ENCODE data around the gene TIPARP.

Gene TIPARP

GRCh38 chr3:156742401-156742800 is 68.0 kb downstream of the TIPARP start:
- no peak for DNase-seq

GRCh38 chr3:156743859-156744258 is 69.5 kb downstream of the TIPARP start:
- no peak for DNase-seq

GRCh38 chr3:156744631-156745030 is 70.2 kb downstream of the TIPARP start:
- DNase-seq: no peak

- no peak for DNase-seq
These were observed 71.4 kb downstream of the TIPARP start for GRCh38 chr3:156745766-156746165.

- no peak for DNase-seq
These were observed 72.7 kb downstream of the TIPARP start for GRCh38 chr3:156747046-156747445.

- no peak for DNase-seq
These were observed 74.9 kb downstream of the TIPARP start for GRCh38 chr3:156749244-156749643.

GRCh38 chr3:156750191-156750873 is 75.9 kb downstream of the TIPARP start:
- DNase-seq: no peak

- no peak for DNase-seq
These were observed 76.5 kb downstream of the TIPARP start for GRCh38 chr3:156750874-156751245.

GRCh38 chr3:156751461-156752025 is 77.2 kb downstream of the TIPARP start:
- no peak for DNase-seq
